ENCODE results near the gene KIAA1217. TPM values are rescaled to one million over a fixed set of nuclear protein-coding genes. Genes with fewer than 3 reads are reported as not detected.

Gene KIAA1217
- total and polyA plus RNA-seq, 9 of the 15 experiments (the other 6 are each of a cell fraction or from before 2014, with no cell fraction given) = 0.04 TPM; not detected in 8

- no peak for TF ChIP-seq HMGXB4 (CRISPR knock-in tag; IDR thresholded peaks at IDR 0.05)
These were observed 311.0 kb downstream of the KIAA1217 start (continued) for GRCh38 chr10:24519950-24520349.

- intact Hi-C loops (cut with micrococcal nuclease) (no loop called here), in situ Hi-C loops (cut with MboI) (loop anchor here (25.0 kb wide), 1 partner anchor 1362 kb away; no protein-coding TSS in a partner anchor)
- 4% methylated on average over 17 of the region's 17 CpGs for WGBS (ENCODE audit: insufficient coverage, low coverage, missing lambda C conversion rate)
- H3K4me3 ChIP-seq = no peak overlapping the region
- ATAC-seq = no peak
- H3K4me2 ChIP-seq (ENCODE audit: insufficient read depth, low read length) = no peak overlapping the region
- H3K79me2 ChIP-seq (ENCODE audit: control insufficient read depth, insufficient read depth, low read length) = no peaks in the 10 kb centered on the region
- no peak for FAIRE-seq
- ChIA-PET POLR2A (no interaction called here), CTCF (ENCODE audit: low intra/inter-chr PET ratio) (no interaction called here)
- peaks cover 0 to 6% of the 10 kb centered on the region in 2 experiments; a peak in 2 of 5 replicates for H3K4me1 ChIP-seq (replicated peaks in 1 of 2; ENCODE audit: control insufficient read depth in 2 of 2, insufficient read depth in 2 of 2, low read length in 2 of 2)
- no peak for DNase-seq (ENCODE audit: extremely low read depth in 1 of 4, low spot score in 3 of 4)
- no peak overlapping the region for H3K27ac ChIP-seq (ENCODE audit: extremely low read depth, low read depth, low read length)
- no TSS peak for BruUV-seq (replicated peaks)
- no peaks in the 10 kb centered on the region for H3K9me3 ChIP-seq (replicated peaks; ENCODE audit: control insufficient read depth, insufficient read depth, low read depth, low read length)
- H3K36me3 ChIP-seq (ENCODE audit: control insufficient read depth, insufficient read depth, low read length) = no peaks in the 10 kb centered on the region
- H2AFZ ChIP-seq (ENCODE audit: low read depth, low read length) = no peak overlapping the region
- H3K9ac ChIP-seq (ENCODE audit: insufficient read depth in 1 of 2, low read depth in 2 of 2, low read length in 2 of 2) = no peak overlapping the region
- peaks cover 35 to 46% of the 10 kb centered on the region in 2 experiments for H3K27me3 ChIP-seq (ENCODE audit: control insufficient read depth in 2 of 2, insufficient read depth in 2 of 2, low read length in 2 of 2)
- no peaks in the 10 kb centered on the region; the same call in 1 of the 2 replicates for H4K20me1 ChIP-seq (replicated peaks; ENCODE audit: control insufficient read depth, insufficient read depth, low read length)
- H3K9me1 ChIP-seq (ENCODE audit: control insufficient read depth, insufficient read depth, low read length) = no peaks in the 10 kb centered on the region
- no peak for TF ChIP-seq DDX20 (tag; IDR thresholded peaks at IDR 0.05; ENCODE audit: low read depth)
- TF ChIP-seq ARID3A (IDR thresholded peaks at IDR 0.05; ENCODE audit: borderline replicate concordance, low read depth, low read length) = no peak
- TF ChIP-seq PCBP1 (IDR thresholded peaks at IDR 0.05; ENCODE audit: low read depth, low read length, poor library complexity, severe bottlenecking) = no peak
- no peak for TF ChIP-seq ATF2 (CRISPR knock-in tag; IDR thresholded peaks at IDR 0.05)
- TF ChIP-seq ZNF449 (CRISPR knock-in tag; IDR thresholded peaks at IDR 0.05) = no peak
- TF ChIP-seq E2F1 (CRISPR knock-in tag; IDR thresholded peaks at IDR 0.05) = no peak
- TF ChIP-seq ZFX (CRISPR knock-in tag; IDR thresholded peaks at IDR 0.05) = no peak
- no peak for TF ChIP-seq FOXK1 (CRISPR knock-in tag; IDR thresholded peaks at IDR 0.05; ENCODE audit: borderline replicate concordance)
- no peak for TF ChIP-seq BRCA1 (IDR thresholded peaks at IDR 0.05)
- no peak for TF ChIP-seq BRCA1 (CRISPR knock-in tag; IDR thresholded peaks at IDR 0.05)
- no peak for TF ChIP-seq HOXB6 (CRISPR knock-in tag; IDR thresholded peaks at IDR 0.05; ENCODE audit: borderline replicate concordance)
These were observed 315.4 kb downstream of the KIAA1217 start for GRCh38 chr10:24524314-24524713.
